GM21528 (cell line): ENCODE results near the gene MED12L.

Experiments
- ATAC-seq: cut with Tn5 transposase; IDR thresholded peaks from one replicate; pipeline ENCODE4 v1.9.1; 2021; ENCODE audit warnings: mild to moderate bottlenecking, moderate library complexity; ENCODE audit not compliant: unreplicated experiment, low FRiP score

MED12L gene

GRCh38 chr3:151312972-151313371 is 227.5 kb downstream of the MED12L start:
- no peak for ATAC-seq

GRCh38 chr3:151314137-151314536 is 228.7 kb downstream of the MED12L start:
- ATAC-seq: no peak

GRCh38 chr3:151314593-151314992 is 229.1 kb downstream of the MED12L start:
- ATAC-seq: no peak

GRCh38 chr3:151315136-151315535 is 229.7 kb downstream of the MED12L start:
- ATAC-seq: no peak

GRCh38 chr3:151315846-151316245 is 230.4 kb downstream of the MED12L start:
- no peak for ATAC-seq

- no peak for ATAC-seq
These were observed 231.0 kb downstream of the MED12L start, which contains the start of gene GPR87 for GRCh38 chr3:151316267-151316991. Gene GPR87, minus strand, starts transcription at chr3:151316820. Its CDS starts 16,720 bp downstream, at chr3:151300100.

- no peak for ATAC-seq
These were observed 232.8 kb downstream of the MED12L start for GRCh38 chr3:151318313-151318712.

- no peak for ATAC-seq
These were observed 233.5 kb downstream of the MED12L start for GRCh38 chr3:151318991-151319390.

- ATAC-seq: no peak
These were observed 234.2 kb downstream of the MED12L start for GRCh38 chr3:151319628-151320027.

GRCh38 chr3:151320131-151320530 is 234.7 kb downstream of the MED12L start:
- no peak for ATAC-seq

GRCh38 chr3:151321526-151321925 is 236.1 kb downstream of the MED12L start:
- ATAC-seq: no peak

GRCh38 chr3:151322511-151322910 is 237.0 kb downstream of the MED12L start:
- no peak for ATAC-seq

GRCh38 chr3:151327571-151328198 is 242.2 kb downstream of the MED12L start:
- no peak for ATAC-seq

GRCh38 chr3:151328298-151328995 is 243.0 kb downstream of the MED12L start:
- ATAC-seq: no peak

GRCh38 chr3:151329363-151329762 is 243.9 kb downstream of the MED12L start, which contains the start of gene P2RY13:
Gene P2RY13, minus strand, starts transcription at chr3:151329549. Its CDS starts 21 bp downstream, at chr3:151329528.
- no peak for ATAC-seq

GRCh38 chr3:151330379-151330778 is 244.9 kb downstream of the MED12L start:
- ATAC-seq: no peak

- ATAC-seq: no peak
These were observed 245.4 kb downstream of the MED12L start for GRCh38 chr3:151330899-151331298.

GRCh38 chr3:151331696-151332095 is 246.2 kb downstream of the MED12L start:
- ATAC-seq: no peak

GRCh38 chr3:151345859-151346258 is 260.4 kb downstream of the MED12L start:
- no peak for ATAC-seq

GRCh38 chr3:151346292-151346691 is 260.8 kb downstream of the MED12L start:
- no peak for ATAC-seq

GRCh38 chr3:151347432-151347831 is 262.0 kb downstream of the MED12L start:
- ATAC-seq: no peak
